GM19043 (cell line): ENCODE results near the gene UBE2F.

Experiments used
- ATAC-seq: cut with Tn5 transposase; IDR thresholded peaks from one replicate; pipeline ENCODE4 v1.9.1; 2021; ENCODE audit warnings: low read depth; ENCODE audit not compliant: unreplicated experiment

Gene UBE2F

DNA sequence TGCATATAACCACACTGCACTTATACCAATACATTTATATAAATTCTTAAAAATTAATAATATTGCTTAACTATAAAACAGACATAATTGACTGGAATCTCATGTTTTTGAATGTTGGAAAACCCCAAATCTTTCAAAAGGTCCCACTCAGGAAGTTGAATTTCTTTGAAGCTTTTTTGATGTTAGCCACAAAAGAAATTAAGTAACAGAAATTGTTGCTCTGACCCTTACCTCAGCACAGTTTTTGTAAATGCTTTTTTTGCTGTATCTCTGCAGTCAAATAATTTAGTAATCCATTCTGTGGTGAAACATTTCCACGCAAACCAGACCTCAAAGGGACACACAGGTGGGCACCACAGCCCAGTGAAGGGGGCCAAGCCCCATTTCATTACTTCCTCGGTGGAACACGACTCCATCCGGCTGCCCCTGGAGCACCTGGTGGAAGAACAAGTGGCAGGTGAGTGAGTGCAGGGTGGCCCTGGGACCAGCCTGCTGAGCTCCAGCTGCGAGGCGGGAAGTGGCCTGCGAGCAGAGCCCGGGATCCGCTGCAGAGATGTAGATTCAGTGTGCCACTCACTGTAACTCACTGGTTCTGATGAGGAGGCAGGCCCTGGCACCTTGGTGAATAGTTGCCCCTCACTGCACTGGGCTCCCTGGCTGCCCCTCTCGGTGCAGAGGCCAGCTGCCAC, 102.4 kb downstream of the UBE2F start:
- no peak for ATAC-seq

- no peak for ATAC-seq
These were observed 103.1 kb downstream of the UBE2F start for GRCh38 chr2:238069877-238070276.

DNA sequence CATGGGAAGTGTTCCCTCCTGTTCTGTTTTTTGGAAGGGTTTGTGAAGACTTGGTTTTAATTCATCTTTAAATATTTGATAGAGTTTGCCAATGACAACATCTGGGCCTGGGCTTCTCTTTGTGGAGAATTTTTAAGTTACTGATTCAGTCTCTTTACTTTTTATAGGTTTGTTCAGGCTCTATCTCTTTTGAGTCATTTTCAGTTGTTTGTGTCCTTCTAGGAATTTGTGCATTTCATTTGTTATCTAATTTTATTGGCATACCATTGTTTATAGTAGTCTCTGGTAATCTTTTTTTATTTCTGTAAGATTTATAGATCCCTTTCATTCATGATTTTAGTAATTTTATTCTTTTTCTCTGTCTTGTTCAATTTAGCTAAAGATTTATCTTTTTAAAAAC, 108.6 kb downstream of the UBE2F start:
- no peak for ATAC-seq

GRCh38 chr2:238077292-238077691, 110.5 kb downstream of the UBE2F start:
- no peak for ATAC-seq

DNA sequence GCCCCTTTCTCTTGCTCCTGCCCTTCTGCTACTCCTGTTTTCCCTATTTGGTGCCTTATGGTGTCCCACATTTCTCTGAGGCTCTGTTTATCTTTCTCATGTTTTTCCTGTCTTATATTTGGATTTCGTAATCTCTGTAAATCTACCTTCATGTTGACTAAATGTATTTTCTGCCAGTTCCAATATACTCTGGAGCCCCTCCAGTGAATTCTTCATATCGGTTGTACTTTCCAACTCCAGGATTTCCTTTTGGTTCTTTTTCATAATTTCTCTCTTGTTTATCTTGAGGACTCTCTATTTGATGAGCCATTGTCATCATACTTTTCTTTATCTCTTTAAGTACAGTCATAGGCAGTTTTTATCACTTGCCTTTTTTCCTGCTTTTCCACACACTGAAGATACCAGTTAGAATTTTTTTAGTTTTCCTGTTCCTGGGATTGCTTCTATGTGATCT, 113.1 kb downstream of the UBE2F start:
- no peak for ATAC-seq

DNA sequence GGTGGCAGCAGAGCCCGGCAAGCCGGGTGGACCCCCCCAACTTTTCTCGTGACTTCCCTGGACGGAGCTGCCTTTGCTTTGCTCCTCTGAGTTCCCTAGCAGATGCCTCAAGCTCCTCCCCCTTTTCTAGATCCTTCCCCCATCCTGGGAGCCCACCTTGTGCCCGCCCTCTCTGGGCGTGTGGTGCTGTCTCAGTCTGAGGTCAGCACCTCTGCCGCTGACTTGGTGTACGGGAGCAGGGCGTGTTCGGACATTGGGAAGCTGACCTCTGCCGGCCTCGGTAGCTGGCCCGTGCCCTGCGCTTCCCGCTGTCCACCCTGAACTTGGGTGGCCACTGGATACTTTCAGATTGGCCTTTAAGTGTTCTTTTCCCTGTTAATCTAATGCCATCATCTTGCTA, 113.7 kb downstream of the UBE2F start:
- ATAC-seq, result no peak

- no peak for ATAC-seq
These were observed 114.3 kb downstream of the UBE2F start for GRCh38 chr2:238081150-238081549.

DNA sequence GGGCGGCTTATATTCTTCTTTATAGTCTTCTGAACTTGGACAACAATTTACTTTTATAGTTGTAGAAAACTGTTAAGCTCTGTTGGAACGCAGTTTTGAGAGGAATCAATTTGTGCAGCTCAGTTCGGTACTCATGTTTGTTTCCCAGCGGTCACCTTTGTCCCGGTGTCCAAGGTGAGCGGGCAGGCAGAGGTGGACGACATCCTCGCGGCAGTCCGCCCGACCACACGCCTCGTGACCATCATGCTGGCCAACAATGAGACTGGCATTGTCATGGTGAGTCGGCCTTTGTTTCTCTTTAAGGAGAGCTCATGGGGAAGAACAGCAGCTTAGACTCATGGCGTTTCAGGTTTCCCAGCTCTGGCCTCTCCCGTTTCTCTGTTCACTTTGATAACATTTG, 114.7 kb downstream of the UBE2F start:
- no peak for ATAC-seq

GRCh38 chr2:238082151-238082550, 115.3 kb downstream of the UBE2F start:
- no peak for ATAC-seq

DNA sequence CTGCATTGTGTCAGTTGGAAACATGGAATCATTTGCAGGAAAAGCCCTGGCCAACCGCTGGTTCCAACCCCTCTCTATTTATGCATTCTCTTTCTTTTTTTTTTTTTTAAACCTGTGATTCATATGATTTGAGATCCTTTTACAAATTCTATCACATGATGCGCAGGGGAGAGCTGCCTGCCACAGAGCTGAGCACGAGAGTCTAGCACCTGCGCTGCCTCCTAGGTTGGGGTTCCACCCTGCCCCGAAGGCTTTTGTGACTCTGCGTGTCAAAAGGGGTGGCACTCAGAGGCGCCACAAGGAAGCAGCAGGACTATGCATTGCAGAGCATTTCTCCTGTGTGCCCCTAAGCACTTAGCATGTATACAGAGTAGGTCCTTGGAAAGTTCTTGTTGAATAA, 116.0 kb downstream of the UBE2F start:
- no peak for ATAC-seq

GRCh38 chr2:238083919-238084318, 117.1 kb downstream of the UBE2F start:
- ATAC-seq, result no peak

DNA sequence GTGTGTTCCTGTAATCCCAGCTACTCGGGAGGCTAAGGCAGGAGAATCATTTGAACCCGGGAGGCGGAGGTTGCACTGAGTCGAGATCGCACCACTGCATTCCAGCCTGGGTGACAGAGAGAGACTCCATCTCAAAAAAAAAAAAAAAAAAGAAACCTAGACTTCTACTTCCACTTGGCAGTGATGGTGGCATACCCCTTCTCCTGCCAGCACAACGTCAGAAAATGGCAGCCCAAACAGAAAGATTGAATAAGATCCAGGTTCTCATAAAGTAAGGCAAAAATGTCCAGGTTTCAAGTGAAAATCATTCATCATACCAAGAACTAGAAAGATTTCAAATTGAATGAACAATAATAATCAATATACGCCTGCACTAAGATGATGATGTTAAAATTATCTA, 117.9 kb downstream of the UBE2F start:
- no peak for ATAC-seq

DNA sequence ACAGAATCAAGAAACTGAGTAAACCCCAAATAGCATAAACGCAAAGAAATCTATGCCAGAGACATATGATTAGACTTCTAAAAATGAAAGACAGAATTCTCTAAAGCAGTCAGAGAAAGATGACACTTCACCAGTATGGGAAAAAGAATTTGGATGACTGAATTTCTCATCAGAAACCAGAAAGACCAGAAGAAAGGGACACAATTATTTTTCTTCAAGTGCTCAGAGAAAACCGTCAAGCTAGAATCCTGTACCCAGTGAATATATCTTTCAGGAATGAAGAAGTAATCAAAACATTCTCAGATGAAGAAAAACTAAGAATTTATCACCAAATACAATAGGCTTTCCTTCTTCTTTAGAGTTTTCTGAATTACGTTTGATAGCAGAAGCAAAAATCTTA, 119.1 kb downstream of the UBE2F start:
- ATAC-seq, result no peak

GRCh38 chr2:238087211-238087610, 120.4 kb downstream of the UBE2F start:
- no peak for ATAC-seq

DNA sequence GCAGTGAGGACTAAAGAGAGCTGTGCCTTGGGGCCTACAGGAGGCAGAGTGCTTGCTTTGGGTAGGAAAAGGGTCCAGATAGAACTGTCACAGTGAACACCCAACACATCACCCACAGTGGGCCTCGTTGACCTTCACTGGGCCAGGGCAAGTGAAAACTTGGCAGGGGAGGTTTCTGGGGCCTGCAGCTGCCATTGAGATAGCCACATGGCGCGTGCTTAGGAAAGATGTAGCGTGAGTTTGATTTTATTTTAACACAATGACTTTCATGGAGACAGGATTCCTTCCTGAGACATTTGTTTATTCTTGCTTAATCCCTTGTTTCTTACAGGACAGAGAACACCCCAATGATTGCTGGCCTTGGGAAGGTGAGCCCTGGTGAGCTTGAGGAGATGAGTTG, 124.1 kb downstream of the UBE2F start:
- ATAC-seq, result no peak

DNA sequence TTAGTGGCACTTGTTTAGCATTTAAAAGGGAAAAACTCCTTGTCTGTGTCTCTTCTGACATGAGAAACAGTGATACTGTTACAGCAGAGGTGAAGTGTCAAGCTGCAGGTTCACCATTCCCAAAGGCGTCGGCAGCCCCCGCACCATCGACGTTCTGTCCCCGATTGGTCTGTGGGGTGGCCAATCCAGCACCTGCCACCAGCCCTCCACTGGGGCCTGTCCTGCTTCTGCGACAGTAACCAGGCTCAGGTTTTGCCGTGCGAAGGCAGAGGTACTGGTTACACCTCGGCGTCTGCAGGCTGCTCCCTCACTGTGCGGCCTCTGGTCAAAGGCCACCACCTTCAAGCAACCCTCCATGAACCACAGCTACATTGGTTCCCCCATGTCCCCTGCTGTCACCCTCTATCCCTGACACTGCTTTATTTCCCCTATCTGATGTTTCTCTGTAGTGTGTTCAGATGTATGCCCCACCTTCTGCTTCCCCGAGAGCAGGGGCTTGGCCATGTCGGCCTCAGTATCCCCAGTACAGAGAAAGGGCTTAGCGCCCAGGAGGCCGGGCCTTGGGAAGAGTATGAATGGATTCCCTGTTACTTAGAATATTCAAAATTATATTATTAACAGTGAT, 124.7 kb downstream of the UBE2F start:
- ATAC-seq, result no peak
